Transverse colon (tissue), 4 donors: ENCODE results near the gene CMTM1.

ENCODE experiments used
- POLR2A ChIP-seq: fragments of 450-650 bp; IDR thresholded peaks from one replicate; pipeline ENCODE4 v1.6.1; 2016; ENCODE audit warnings: antibody characterized with exemption, mild to moderate bottlenecking, moderate library complexity
- POLR2AphosphoS5 ChIP-seq, 3 donors: sonication (generic); formaldehyde crosslinking; IDR thresholded peaks; one replicate each; pipeline ENCODE4 v1.6.1; 2016; ENCODE audit warnings: antibody characterized with exemption in 3 of 3
- TF ChIP-seq, protein P1 (sequence below), 5 experiments: fragments of 200-600 bp in 3 of 5; fragments of 450-650 bp in 2 of 5; sonication (generic) in 3 of 5; IDR thresholded peaks; 1 replicate in 2 of 5; 2 replicates in 3 of 5; pipeline ENCODE4 v1.5.1; 2016 to 2017; ENCODE audit warnings: antibody characterized with exemption in 5 of 5, inconsistent platforms in 3 of 5, mild to moderate bottlenecking in 2 of 5, moderate library complexity in 1 of 5

DNA sequence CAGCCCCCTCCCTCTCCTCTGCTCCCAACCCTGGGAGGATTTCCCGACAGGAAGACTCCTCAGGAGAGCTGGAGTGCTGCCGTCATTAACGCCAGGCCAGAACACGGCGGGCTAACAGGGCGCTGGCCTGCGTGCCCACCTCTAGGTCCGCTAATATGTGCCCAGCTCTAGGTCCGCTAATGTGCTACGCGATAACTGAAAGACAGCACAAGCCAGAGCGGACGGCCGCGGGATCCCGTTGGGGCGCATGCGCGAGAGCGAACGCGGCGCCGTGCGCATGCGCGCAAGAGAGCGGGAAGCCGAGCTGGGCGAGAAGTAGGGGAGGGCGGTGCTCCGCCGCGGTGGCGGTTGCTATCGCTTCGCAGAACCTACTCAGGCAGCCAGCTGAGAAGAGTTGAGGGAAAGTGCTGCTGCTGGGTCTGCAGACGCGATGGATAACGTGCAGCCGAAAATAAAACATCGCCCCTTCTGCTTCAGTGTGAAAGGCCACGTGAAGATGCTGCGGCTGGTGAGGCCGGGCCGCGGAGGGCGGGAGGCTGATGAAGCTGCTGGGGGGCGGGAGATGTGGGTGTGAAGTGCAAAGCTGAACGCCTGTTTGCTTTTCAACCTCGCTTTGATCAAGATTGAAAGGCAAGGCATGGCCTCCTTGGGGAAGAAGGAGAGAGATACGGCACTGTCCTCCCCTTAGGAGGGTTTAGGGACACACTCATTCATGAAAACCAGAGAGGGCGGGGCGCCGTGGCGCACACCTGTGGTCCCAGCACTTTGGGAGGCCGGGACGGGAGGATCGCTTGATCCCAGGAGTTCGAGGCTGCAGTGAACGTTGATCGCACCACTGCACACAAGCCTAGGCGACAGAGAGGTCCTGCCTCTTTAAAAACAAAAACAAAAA, 13.7 kb upstream of the CMTM1 start, which contains the start of gene CKLF:
- TF ChIP-seq, protein P1, sequence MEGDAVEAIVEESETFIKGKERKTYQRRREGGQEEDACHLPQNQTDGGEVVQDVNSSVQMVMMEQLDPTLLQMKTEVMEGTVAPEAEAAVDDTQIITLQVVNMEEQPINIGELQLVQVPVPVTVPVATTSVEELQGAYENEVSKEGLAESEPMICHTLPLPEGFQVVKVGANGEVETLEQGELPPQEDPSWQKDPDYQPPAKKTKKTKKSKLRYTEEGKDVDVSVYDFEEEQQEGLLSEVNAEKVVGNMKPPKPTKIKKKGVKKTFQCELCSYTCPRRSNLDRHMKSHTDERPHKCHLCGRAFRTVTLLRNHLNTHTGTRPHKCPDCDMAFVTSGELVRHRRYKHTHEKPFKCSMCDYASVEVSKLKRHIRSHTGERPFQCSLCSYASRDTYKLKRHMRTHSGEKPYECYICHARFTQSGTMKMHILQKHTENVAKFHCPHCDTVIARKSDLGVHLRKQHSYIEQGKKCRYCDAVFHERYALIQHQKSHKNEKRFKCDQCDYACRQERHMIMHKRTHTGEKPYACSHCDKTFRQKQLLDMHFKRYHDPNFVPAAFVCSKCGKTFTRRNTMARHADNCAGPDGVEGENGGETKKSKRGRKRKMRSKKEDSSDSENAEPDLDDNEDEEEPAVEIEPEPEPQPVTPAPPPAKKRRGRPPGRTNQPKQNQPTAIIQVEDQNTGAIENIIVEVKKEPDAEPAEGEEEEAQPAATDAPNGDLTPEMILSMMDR (IDR thresholded peaks at IDR 0.05), result no peak
- TF ChIP-seq POLR2A (peak; percentile 85), POLR2AphosphoS5 (IDR thresholded peaks at IDR 0.05) (peak; percentile 87 to 94 (median 93))
